HG03095 (cell line): ENCODE data around the gene NEU2.
"Not testable (repeated sequence)": the region's sequence is repeated elsewhere in the genome, so short reads cannot be mapped to it uniquely, and the experiment has no call there.

Experiments
- ATAC-seq: cut with Tn5 transposase; IDR thresholded peaks from one replicate; pipeline ENCODE4 v1.9.1; 2021; ENCODE audit warnings: moderate library complexity; ENCODE audit not compliant: unreplicated experiment

The NEU2 gene

DNA sequence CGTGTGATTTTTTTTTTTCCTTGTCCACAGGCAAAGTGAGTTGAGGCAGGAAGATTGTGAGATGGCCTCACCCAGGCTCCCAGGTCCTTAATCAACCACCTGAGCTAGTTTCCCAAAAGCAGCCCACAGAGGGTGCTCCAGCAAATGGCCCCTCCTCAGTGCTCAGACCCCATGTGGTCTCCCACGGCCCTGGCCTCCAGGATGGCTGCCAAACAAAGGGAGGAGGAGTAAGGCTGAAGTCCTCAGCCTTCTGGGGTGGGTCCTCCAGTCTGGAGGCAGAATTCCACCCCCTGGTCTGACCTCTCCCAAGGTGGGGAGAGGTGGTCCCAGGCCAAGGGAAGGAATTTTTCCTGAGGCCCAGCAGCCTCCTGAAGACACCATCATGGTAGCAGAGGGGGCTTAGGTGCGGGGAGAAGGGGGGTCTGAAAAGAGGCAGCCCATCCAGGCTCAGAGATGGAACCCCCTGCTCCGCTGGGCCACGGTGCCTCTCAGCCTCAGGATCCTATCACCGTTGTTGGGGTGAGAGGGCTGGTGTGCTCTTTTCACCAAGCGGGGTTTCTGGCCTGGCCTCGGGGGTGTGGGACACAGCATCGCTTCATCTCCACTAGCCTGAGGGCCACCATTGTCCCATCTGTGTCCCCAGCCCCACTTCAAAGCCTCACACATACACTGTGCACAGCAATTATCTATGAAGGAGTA lies 21.8 kb upstream of the NEU2 start:
- ATAC-seq: no peak

DNA sequence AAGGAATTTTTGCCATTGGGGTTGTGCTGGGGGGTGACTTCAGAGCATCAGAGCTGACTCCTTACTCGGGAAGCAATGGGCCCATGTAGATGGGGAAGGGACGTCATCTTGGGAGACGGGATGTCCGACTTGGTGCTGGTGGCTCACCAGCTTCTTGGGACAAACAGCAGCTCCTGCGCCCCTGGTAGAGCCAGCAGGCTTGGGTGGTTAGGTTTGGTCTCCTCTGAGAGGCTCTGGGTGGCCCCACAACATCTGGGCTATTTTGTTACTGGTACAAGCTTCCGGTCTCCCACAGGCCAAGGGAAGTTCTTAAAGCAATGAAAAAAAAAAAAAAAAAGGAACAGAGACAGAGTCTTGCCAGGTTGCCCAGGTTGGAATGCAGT lies 21.2 kb upstream of the NEU2 start:
- no peak for ATAC-seq

- no peak for ATAC-seq
Measured at GRCh38 chr2:233011702-233012131, 20.8 kb upstream of the NEU2 start.

- no peak for ATAC-seq
Measured at GRCh38 chr2:233012301-233012971, 20.0 kb upstream of the NEU2 start.

DNA sequence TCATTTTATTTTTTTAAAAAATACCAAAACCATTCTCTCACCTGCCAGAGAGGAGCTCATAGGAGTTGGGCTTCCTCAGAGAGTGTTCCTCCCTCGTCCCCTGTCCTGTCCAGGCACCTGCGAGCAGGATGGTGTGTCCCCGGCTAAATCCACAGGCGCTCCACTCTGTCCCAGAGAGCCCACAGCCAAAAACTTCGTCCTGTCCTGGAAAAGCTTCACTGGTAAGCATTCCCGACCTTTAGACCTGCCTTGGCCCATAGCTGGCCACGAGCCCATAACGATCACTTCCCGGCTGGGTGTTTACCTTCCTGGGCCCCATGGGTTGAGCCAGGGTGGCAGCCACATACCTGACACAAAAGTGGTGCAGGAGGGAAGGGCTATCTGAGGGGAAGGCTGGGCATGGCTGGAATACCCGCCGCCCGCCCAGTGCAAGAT lies 19.4 kb upstream of the NEU2 start, which contains the start of gene NGEF:
NGEF (minus strand) TSS at position 230 of the 435 bp plus-strand sequence. CDS start 38,366 bp downstream, outside the sequence.
- no peak for ATAC-seq

DNA sequence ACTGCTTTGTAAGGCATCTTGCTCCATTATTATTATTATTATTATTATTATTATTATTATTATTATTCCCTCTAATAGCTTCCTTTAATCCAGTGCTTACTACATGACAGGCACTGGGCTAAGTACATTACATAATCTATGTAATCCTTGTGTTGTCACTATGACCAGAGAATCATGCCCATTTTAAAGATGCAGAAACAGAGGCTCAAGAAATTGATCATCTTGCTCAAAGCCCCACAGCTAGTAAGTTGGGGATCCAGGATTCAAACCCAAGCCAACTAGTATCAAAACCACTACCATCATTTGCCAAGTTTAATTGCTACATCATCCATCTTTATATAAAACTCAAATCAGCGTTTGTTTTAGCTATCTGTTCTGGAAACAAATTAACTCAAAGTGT lies 18.8 kb upstream of the NEU2 start:
- no peak for ATAC-seq

GRCh38 chr2:233015019-233015645 lies 17.3 kb upstream of the NEU2 start:
- ATAC-seq: no peak

- no peak for ATAC-seq
Measured at GRCh38 chr2:233017947-233018346, 14.5 kb upstream of the NEU2 start.

- not testable (repeated sequence) for ATAC-seq
Measured at GRCh38 chr2:233019610-233020009, 12.9 kb upstream of the NEU2 start.

- no peak for ATAC-seq
Measured at GRCh38 chr2:233020454-233020853, 12.0 kb upstream of the NEU2 start.

DNA sequence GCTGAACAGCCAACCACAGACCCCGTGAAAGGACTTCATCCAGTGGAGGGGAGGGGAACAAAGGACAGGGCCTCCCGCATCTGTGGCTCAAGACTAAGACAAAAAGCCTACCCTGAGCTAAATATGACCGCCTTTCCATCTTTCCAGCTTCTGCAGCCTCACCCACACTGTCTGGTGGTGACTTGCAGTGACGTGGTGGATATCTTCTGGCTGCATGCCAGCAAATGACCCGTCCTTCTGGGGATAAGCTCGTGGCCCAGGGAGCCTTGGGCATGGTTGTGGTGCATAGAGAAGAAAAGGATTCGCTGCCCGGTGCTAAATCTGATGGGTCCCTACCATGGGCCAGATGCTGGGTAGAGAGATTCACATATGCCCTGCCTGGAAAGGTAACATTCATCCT lies 10.7 kb upstream of the NEU2 start:
- no peak for ATAC-seq

GRCh38 chr2:233022561-233022960 lies 9.9 kb upstream of the NEU2 start:
- no peak for ATAC-seq

DNA sequence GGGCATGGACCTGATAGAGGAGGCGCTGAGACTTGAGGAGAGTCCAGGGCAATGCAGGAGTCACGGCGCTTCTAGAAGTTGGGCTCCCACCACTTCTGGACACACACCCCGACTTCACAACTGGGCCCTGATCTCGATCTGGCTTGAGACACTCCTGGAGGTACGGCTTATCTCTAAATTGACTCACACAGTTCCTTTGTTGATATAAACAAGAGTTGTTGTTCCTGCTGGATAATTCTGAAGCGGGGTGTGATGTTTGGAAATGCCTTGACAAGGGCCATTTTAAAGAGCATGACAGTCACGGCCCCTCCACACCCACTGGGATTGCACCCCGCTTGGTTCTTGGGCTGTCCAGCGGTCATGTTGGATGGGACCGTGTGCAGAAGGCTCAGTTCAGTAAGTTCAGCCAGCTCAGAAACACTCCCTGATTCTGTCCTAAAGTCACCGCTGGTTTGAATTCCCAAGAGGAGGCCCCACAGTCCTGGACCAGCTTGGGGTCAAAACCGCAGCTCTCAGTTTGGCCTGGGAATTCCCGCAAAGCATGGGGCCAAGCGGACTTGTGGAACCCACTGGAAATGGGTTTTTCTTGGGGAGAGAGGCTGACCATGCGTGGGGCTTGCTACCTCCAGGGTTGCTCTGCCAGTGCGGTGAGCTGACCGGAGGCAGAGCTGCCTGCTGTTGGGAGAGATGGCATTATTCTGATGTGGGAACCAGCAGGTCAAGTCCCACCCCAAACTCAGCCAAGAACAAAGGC lies 9.3 kb upstream of the NEU2 start:
- no peak for ATAC-seq

DNA sequence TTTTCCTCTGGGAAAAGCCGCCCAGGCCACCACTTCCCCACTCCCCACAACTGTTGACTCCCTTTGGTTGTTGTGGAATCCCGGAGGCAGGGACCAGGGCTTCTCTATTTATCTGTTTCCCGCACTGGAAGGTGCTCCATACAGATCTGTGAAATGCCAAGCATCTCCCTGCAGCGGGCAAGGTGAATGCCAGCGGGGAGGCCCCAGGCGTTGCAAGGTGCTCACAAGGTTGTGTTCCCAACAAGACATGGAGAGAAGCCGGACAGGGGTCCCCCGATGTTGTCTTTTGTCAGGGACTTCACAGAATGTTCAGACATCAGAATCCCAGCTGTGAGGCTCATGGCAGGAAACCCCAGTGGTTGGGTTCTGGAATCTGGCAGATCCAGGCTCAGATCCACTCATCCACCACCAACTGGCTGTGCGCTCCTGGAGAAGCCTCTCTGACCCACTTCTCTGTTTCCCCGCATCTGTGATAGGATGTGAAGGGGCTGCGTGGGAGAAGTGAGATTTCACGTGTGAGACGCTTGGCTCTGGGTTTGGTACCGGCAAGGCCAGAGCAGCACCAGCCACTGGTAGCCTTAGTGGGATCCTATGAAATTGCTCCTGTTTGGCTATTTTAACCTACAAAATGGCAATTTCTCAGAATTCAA lies 8.6 kb upstream of the NEU2 start:
- ATAC-seq: no peak

DNA sequence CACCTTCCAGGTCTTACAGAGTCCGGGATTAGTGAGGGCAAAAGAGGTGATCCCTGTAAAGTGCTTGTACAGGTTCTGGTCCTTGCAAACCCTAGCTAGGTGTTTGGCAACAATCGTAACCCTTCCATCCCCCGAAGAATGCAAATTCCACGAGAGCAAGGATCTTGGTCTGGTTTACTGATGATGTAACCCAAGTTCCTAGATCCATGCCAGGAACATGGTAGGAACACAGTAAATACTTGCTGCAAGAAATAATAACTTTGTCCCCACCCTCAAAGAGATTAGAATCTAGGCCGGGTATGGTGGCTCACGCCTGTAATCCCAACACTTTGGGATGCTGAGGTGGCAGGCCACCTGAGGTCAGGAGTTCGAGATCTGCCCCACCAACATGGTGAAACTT lies 6.8 kb upstream of the NEU2 start:
- no peak for ATAC-seq

DNA sequence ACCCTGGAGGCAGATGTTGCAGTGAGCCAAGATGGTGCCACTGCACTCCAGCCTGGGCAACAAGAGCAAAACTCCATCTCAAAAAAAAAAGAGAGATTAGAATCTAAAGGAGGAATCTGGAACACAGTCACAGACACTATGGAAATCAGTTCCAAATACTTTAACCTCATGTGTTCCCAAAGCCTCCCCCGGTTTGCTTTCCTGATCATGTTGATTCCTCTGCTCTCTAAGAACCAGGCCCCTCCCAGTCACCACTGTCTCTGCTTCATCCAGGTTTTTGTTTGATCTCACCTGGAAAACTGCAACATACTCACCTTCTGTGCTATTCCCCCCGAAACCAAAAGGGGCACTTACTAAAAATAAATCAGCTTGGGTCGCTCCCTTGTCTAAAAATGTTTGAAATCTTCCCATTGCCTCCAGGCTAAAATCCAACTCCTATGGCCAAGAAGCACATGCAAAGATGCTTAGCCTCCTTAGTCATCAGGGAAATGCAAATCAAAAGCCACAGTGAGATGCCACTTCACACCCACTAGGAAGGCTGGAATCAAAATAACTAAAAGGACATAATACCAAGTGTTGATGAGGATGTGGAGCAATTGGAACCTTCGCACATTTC lies 6.2 kb upstream of the NEU2 start:
- ATAC-seq: no peak

DNA sequence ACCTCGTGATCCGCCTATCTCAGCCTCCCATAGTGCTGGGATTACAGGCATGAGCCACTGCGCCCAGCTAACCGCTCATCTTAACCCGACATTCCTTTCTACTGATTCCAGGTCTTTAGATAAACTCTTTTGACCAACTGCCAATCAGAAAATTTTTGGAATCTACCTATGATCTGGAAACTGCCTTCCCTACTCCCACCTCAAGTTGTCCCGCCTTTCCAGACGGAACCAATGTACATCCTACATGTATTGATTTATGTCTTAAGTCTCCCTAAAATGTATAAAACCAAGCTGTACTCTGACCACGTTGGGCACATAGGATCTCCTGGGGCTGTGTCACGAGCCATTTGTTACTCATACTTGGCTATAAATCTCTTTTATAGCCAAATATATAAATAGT lies 3.2 kb upstream of the NEU2 start:
- no peak for ATAC-seq

- ATAC-seq: no peak
Measured at GRCh38 chr2:233031556-233032500, 644 bp upstream of the NEU2 start.

- ATAC-seq: no peak
Measured at GRCh38 chr2:233033672-233034071, 1.2 kb downstream of the NEU2 start.
